ENCODE results near the gene NCOA7.
"Not testable (repeated sequence)": the region's sequence is repeated elsewhere in the genome, so short reads cannot be mapped to it uniquely, and the experiment has no call there.

GRCh38 chr6:125950716-125951115, 160.0 kb downstream of the NCOA7 start:
- TF ChIP-seq EZH2phosphoT487 (conservative IDR thresholded peaks at IDR 0.05; ENCODE audit: low read length); CTCF (IDR thresholded peaks at IDR 0.05; ENCODE audit: insufficient read depth, low read length, poor library complexity, severe bottlenecking): not testable (repeated sequence)

All from SU-DHL-6 (cell line).